GM19351 (cell line): Measurements from ENCODE around the gene PLPP2.

Source experiments
- ATAC-seq: cut with Tn5 transposase; IDR thresholded peaks from one replicate; pipeline ENCODE4 v1.9.1; 2021; ENCODE audit warnings: mild to moderate bottlenecking, moderate library complexity; ENCODE audit not compliant: unreplicated experiment

PLPP2 gene

GRCh38 chr19:317710-318508, 26.7 kb upstream of the PLPP2 start:
- ATAC-seq: no peak

DNA sequence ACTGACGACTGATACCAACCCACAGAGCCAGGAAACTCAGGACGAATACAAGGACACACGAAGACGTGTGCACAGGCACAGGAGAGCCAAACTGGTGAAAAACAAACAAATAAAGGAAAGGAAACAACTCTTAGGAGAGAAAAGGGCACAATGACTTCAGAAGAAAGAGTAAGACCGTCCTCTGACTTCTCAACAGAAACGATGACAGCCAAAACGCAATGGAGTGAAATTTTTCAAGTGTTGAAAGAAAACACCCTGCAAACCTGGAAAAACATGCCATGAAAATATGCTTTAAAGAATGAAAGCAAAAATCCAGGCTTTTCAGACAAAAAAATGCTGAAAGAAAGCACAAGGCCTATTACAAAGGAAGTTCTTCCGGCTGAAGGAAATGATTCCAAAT, 24.6 kb upstream of the PLPP2 start:
- no peak for ATAC-seq

GRCh38 chr19:313988-314815, 23.0 kb upstream of the PLPP2 start:
- ATAC-seq: no peak

DNA sequence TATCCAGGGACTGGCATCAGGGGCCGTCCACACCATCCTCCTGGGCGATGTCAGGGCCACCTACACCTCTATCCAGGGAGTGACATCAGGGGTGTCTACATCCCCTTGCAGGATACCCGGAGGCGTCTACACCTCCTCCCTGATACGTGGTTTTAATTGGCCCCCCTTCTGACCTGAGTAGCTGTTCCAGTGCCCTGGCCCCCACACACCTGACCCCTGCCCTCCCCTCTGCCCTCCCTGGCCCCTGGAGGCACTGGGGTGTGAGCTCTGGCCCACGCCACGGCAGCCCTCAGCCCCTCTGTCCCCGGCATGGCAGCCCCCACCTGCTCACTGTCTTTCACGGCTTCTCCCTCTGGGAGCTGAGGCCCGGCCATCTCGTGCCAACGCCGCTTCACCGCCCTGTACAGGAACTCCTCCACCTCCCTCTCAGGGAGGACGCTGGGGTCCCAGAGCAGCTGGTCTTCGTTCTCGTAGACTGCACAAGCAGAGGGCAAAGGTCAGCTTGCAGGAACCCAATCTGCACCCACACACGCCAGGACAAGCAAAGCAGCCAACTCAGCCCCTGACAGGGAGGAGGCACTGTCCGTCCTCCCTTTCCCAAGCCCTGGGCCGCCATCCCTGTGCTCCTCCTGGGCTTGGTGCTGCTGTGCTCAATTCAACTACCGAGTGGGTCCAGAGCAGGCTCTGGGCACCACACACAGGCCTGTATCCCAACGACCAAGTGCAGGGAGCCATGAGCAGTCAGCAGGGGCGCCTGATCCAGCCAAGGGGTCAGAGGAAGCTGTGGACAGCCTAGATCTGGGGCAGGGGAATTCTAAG, 22.2 kb upstream of the PLPP2 start:
- ATAC-seq: no peak

DNA sequence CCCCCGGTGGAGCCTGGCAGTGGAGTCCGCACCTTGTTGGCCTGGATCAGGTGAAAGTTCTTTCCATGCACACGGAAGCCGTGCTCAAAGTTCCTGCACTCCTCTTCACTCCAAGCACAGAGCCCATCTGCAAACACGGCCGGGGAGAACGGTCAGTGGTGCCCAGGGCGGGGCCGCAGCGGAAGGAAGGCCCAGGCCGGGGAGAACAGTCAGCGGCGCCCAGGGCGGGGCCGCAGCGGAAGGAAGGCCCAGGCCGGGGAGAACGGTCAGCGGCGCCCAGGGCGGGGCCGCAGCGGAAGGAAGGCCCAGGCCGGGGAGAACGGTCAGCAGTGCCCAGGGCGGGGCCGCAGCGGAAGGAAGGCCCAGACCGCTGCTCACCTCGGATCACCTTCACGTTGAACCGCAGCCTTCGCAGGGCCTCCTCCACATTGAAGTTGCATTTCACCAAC, 20.6 kb upstream of the PLPP2 start:
- ATAC-seq: no peak

- no peak for ATAC-seq
Observed at GRCh38 chr19:310781-311496, 19.7 kb upstream of the PLPP2 start.

DNA sequence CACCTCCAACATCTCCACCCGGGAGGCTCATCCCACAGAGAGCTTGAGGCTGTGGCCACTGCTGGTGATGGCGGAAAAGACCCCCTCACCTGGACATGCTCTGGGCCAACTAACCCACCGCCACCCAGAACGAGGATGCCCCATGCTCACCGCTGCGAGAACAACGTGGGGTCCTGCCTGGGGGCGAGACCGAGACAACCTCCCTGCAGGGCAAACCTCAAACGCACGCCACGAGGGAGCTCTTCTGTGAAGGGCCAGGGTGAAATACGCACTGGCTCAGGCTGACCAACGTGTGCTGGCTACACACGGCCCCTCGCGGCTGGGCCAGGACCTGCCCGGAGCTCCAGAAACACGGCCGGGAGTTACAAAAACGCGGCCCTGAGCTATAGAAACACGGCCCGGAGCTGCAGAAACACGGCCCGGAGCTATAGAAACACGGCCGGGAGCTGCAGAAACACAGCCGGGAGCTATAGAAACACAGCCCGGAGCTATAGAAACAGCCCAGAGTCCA, 19.0 kb upstream of the PLPP2 start:
- no peak for ATAC-seq

DNA sequence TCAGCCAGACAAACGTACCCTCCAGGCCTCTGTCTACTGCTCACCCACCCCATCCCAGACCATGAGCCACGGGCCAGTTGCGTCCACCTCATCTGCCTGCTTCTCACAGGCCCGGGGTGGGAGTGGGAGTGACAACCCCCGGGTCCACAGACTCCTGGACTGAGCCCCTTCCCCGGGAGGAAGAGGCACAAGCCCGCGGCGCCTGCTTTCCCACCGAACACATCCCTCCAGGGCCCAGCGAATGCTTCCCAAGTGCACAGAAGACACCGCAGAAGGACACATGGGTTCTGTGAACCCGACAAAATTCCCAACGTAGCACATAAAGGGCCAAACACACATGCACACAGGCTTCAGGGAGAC, 18.0 kb upstream of the PLPP2 start:
- no peak for ATAC-seq

GRCh38 chr19:308471-309205, 17.4 kb upstream of the PLPP2 start:
- no peak for ATAC-seq

DNA sequence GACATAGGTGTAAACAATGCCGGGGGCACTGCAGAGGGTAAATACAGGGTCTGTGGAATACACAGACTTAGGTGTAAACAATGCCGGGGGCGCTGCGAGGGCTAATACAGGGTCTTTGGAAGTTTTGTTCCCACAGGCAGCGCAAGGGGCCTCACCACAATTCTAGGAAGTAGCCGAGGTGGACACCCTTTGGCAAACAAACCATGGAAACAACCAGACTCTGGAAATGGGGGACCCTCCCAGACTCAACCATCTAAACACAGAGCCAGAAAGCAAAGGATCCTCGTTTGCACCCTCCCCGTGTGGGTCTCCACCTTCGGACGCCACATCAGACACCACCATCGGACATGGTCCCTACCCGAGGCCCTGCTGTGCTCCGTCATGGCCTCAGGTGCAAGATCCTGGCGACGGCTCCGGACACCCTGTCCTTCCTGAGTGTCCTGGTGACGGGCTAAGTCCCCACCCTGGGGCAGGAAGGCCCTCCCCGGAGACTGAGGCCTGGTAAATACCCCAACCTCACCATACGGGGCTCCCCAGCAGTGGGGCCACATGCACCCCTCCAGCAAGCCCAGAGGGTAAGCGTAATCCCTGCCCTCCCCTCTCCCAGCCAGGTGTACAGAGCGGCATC, 16.7 kb upstream of the PLPP2 start:
- ATAC-seq: no peak

- ATAC-seq: no peak
Observed at GRCh38 chr19:307111-307531, 15.9 kb upstream of the PLPP2 start.

- no peak for ATAC-seq
Observed at GRCh38 chr19:306151-306900, 15.1 kb upstream of the PLPP2 start.

DNA sequence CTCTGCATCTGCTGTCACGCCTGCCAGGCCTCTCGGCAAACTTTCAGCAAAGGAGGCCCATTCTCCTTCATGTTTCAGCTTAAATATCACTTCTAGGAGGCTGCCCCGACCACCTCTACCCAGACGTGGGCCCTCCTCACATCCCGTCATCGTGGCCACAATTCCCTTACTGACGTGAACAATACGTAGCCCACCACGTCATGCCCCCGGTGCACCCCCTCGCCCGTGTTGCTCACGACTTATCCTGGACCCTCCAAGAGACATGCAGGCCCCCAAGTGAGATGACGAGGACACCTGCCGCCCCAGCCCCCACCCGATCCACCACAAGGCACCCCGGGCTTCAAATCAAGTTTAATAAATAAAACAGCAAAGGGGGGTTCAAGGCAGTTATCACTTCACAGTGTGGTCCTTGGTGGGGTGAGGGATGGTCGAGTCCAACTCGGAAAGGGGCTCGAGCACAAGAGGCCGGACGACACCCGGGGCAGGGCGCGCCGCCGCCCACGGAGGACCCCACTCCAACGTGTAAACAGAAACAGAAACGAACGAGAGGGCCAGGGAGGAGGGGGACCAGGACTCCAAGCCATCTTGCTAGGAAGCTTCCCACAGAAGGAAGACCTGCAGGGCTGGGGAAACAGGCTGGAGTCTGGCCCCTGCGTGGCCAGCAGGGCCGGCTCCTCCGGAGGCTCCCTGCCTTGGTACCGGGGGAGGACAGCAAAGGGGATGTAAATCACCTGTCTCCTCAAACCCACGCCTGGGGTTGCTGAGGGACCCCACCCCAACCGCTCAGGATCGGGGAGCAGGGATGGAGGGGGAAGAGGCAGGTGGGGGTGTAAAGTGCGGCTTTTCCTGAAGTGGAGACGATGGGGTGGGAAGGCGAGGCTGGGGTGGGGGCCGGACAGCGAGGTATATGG, 14.3 kb upstream of the PLPP2 start:
- ATAC-seq: no peak

DNA sequence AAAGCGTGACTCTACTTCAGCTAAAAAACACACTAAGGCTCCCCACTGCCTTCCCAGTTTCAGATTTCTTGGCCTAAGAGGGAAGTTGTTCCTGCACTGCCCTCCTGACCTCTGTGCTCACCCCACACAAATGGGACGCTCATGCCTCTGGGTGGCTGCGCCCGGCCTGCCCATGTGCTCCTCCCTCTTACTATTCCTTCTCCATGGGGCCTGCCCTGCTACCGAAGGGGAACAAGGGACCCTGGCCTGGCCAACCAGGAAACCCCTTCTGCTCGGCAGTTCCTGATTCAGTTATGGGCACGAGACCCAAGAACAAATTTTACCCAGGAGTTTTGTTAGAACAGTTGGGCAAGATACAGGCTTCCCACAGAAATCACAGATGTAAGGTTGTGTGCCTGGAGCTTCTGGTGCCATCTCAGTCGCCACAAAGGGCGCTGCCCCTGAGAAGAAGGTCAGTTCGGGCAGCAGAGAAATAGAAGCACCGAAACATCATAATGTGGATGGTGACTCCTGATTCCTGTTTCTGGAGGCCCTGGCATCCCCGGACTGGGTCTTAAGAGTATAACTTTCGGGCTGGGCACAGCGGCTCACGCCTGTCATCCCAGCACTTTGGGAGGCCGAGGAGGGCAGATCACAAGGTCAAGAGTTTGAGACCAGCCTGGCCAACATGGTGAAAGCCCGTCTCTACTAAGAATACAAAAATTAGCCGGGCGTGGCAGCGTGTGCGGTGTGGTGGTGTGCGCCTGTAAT, 5.4 kb upstream of the PLPP2 start:
- ATAC-seq: no peak

GRCh38 chr19:295687-296370, 4.6 kb upstream of the PLPP2 start:
- no peak for ATAC-seq

- no peak for ATAC-seq
Observed at GRCh38 chr19:294946-295686, 3.9 kb upstream of the PLPP2 start.
